Progenitor cell of endocrine pancreas (in vitro differentiated cells): ENCODE measurements around the gene PDCD4. TPM values are rescaled to one million over a fixed set of nuclear protein-coding genes. Genes with fewer than 3 reads are reported as not detected.

Experiments used
- DNase-seq: peaks from one replicate; pipeline ENCODE4 v3.0.0; 2021; ENCODE audit warnings: low spot score; ENCODE audit not compliant: unreplicated experiment
- H3K27ac Mint-ChIP-seq: 2 replicates; pipeline ENCODE4 v1.8.0; 2021; ENCODE audit warnings: mild to moderate bottlenecking, moderate library complexity, mixed read lengths
- H3K27me3 Mint-ChIP-seq: 2 replicates; pipeline ENCODE4 v1.8.0; 2021; ENCODE audit warnings: mixed read lengths
- H3K36me3 Mint-ChIP-seq: 2 replicates; pipeline ENCODE4 v1.8.0; 2022; ENCODE audit warnings: mixed read lengths; ENCODE audit not compliant: insufficient read depth
- H3K4me1 Mint-ChIP-seq: 2 replicates; pipeline ENCODE4 v1.8.0; 2021; ENCODE audit warnings: low read depth, mixed read lengths
- H3K4me3 Mint-ChIP-seq: 2 replicates; pipeline ENCODE4 v1.8.0; 2021; ENCODE audit warnings: low read depth, mild to moderate bottlenecking, moderate library complexity, mixed read lengths
- H3K9me3 Mint-ChIP-seq: 2 replicates; pipeline ENCODE4 v1.8.0; 2021; ENCODE audit warnings: low read depth, mixed read lengths
- CTCF ChIP-seq: fragments of 200-600 bp; sonication (generic); IDR thresholded peaks from one replicate; pipeline ENCODE4 v1.5.0; 2021; ENCODE audit warnings: antibody characterized with exemption, mild to moderate bottlenecking; ENCODE audit not compliant: unreplicated experiment
- total RNA-seq: library from RNA; stranded (reverse); gene quantifications from 2 replicates; pipeline ENCODE4 v1.2.1, GENCODE V29; 2021

Gene PDCD4
- total RNA-seq, 1 donor from 2014 or later = 172 TPM

GRCh38 chr10:110872145-110872983, 636 bp downstream of the PDCD4 start:
- peak; percentile 37 for TF ChIP-seq CTCF
- Mint-ChIP-seq H3K27me3 (no peaks in the 10 kb centered on the region), H3K27ac (peak overlapping the region; percentile 93), H3K4me1 (peaks cover 25% of the 10 kb centered on the region), H3K4me3 (peak overlapping the region; percentile 89), H3K9me3 (no peaks in the 10 kb centered on the region), H3K36me3 (peaks cover 2% of the 10 kb centered on the region)
- DNase-seq = peak; percentile 62

- Mint-ChIP-seq H3K36me3 (peaks cover 4% of the 10 kb centered on the region), H3K4me1 (peaks cover 21% of the 10 kb centered on the region), H3K9me3 (no peaks in the 10 kb centered on the region), H3K27me3 (no peaks in the 10 kb centered on the region), H3K4me3 (peak overlapping the region; percentile 89), H3K27ac (peak overlapping the region; percentile 93)
- DNase-seq = no peak
- no peak for TF ChIP-seq CTCF
These were observed 1.5 kb downstream of the PDCD4 start for GRCh38 chr10:110872984-110873923.

GRCh38 chr10:110873951-110874350, 2.2 kb downstream of the PDCD4 start:
- Mint-ChIP-seq H3K4me1 (peaks cover 21% of the 10 kb centered on the region), H3K4me3 (peak overlapping the region; percentile 68), H3K9me3 (no peaks in the 10 kb centered on the region), H3K36me3 (peaks cover 4% of the 10 kb centered on the region), H3K27ac (peak overlapping the region; percentile 37), H3K27me3 (no peaks in the 10 kb centered on the region)
- no peak for TF ChIP-seq CTCF
- DNase-seq = no peak

GRCh38 chr10:110876000-110876399, 4.3 kb downstream of the PDCD4 start:
- H3K4me1 Mint-ChIP-seq = peaks cover 13% of the 10 kb centered on the region
- H3K36me3 Mint-ChIP-seq = peaks cover 2% of the 10 kb centered on the region
- H3K27ac Mint-ChIP-seq = no peak overlapping the region
- no peak for TF ChIP-seq CTCF
- no peak overlapping the region for H3K4me3 Mint-ChIP-seq
- H3K27me3 Mint-ChIP-seq = no peaks in the 10 kb centered on the region
- no peak for DNase-seq
- no peaks in the 10 kb centered on the region for H3K9me3 Mint-ChIP-seq

- Mint-ChIP-seq H3K27me3 (no peaks in the 10 kb centered on the region), H3K36me3 (peaks cover 6% of the 10 kb centered on the region), H3K9me3 (no peaks in the 10 kb centered on the region), H3K4me3 (no peak overlapping the region), H3K4me1 (peaks cover 13% of the 10 kb centered on the region), H3K27ac (no peak overlapping the region)
- no peak for DNase-seq
- no peak for TF ChIP-seq CTCF
These were observed 5.1 kb downstream of the PDCD4 start for GRCh38 chr10:110876788-110877187.
